ENCODE results near the gene BNC2. TPM values are rescaled to one million over a fixed set of nuclear protein-coding genes. Genes with fewer than 3 reads are reported as not detected.

BNC2 gene
- total and polyA plus RNA-seq, 7 experiments from 2014 or later = 0.05 to 1.5 (median 0.59) TPM; not detected in 3

GRCh38 chr9:16386827-16387077 lies 483.7 kb downstream of the BNC2 start:
- DNase-seq = no peak
- POLR2A ChIA-PET = no interaction called here
- H3K9me3 ChIP-seq (ENCODE audit: control insufficient read depth in 2 of 3, low read length in 3 of 3) = no peaks in the 10 kb centered on the region
- H3K27ac Mint-ChIP-seq = no peak overlapping the region
- H3K4me3 Mint-ChIP-seq = no peak overlapping the region
- H3K4me1 ChIP-seq (ENCODE audit: control insufficient read depth in 2 of 2, insufficient read depth in 2 of 2, low read length in 2 of 2) = no peaks in the 10 kb centered on the region
- no peaks in the 10 kb centered on the region for H3K4me1 Mint-ChIP-seq
- CTCF ChIA-PET = no interaction called here
- H3K27ac ChIP-seq (ENCODE audit: low read depth, low read length) = no peak overlapping the region
- peaks cover 0 to 3% (median 0%) of the 10 kb centered on the region in 5 donors for H3K27me3 Mint-ChIP-seq
- intact Hi-C loops (cut with micrococcal nuclease) = no loop called here
- H3K4me3 ChIP-seq (ENCODE audit: low read length) = no peak overlapping the region
- H3K36me3 Mint-ChIP-seq = no peaks in the 10 kb centered on the region
- H3K27me3 ChIP-seq (ENCODE audit: control insufficient read depth in 2 of 2, insufficient read depth in 2 of 2, low read length in 2 of 2) = no peaks in the 10 kb centered on the region
- ATAC-seq = no peak
- no peaks in the 10 kb centered on the region for H3K36me3 ChIP-seq (ENCODE audit: control insufficient read depth in 2 of 3, insufficient read depth in 3 of 3, low read length in 3 of 3)
- peaks cover 0 to 14% (median 8%) of the 10 kb centered on the region in 11 donors for H3K9me3 Mint-ChIP-seq

- POLR2A ChIA-PET = no interaction called here
- H3K27ac Mint-ChIP-seq = no peak overlapping the region
- H3K9me3 Mint-ChIP-seq = peaks cover 0 to 14% (median 8%) of the 10 kb centered on the region in 11 donors
- Histone ChIP-seq H3K9me3 (ENCODE audit: control insufficient read depth in 2 of 3, low read length in 3 of 3) (no peaks in the 10 kb centered on the region), H3K36me3 (ENCODE audit: control insufficient read depth in 2 of 3, insufficient read depth in 3 of 3, low read length in 3 of 3) (no peaks in the 10 kb centered on the region), H3K4me3 (ENCODE audit: low read length) (no peak overlapping the region), H3K4me1 (ENCODE audit: control insufficient read depth in 2 of 2, insufficient read depth in 2 of 2, low read length in 2 of 2) (no peaks in the 10 kb centered on the region), H3K27me3 (ENCODE audit: control insufficient read depth in 2 of 2, insufficient read depth in 2 of 2, low read length in 2 of 2) (no peaks in the 10 kb centered on the region), H3K27ac (ENCODE audit: low read depth, low read length) (no peak overlapping the region)
- H3K4me1 Mint-ChIP-seq = no peaks in the 10 kb centered on the region
- H3K4me3 Mint-ChIP-seq = no peak overlapping the region
- CTCF ChIA-PET = no interaction called here
- ATAC-seq = no peak
- intact Hi-C loops (cut with micrococcal nuclease) = no loop called here
- peaks cover 0 to 3% (median 0%) of the 10 kb centered on the region in 5 donors for H3K27me3 Mint-ChIP-seq
- DNase-seq = no peak
- H3K36me3 Mint-ChIP-seq = no peaks in the 10 kb centered on the region
These were observed 484.3 kb downstream of the BNC2 start for GRCh38 chr9:16386007-16386826.

- POLR2A ChIA-PET = no interaction called here
- Mint-ChIP-seq H3K27me3 (peaks cover 0 to 3% (median 0%) of the 10 kb centered on the region in 5 donors), H3K4me3 (no peak overlapping the region)
These were observed 484.9 kb downstream of the BNC2 start for GRCh38 chr9:16385590-16385989.

GRCh38 chr9:16384993-16385392 lies 485.5 kb downstream of the BNC2 start:
- CTCF ChIA-PET = no interaction called here
- Mint-ChIP-seq H3K9me3 (peaks cover 0 to 19% (median 7%) of the 10 kb centered on the region in 11 donors), H3K27me3 (peaks cover 0 to 3% (median 0%) of the 10 kb centered on the region in 5 donors), H3K27ac (no peak overlapping the region), H3K36me3 (no peaks in the 10 kb centered on the region), H3K4me3 (no peak overlapping the region), H3K4me1 (no peaks in the 10 kb centered on the region)
- Histone ChIP-seq H3K4me1 (ENCODE audit: control insufficient read depth in 2 of 2, insufficient read depth in 2 of 2, low read length in 2 of 2) (no peaks in the 10 kb centered on the region), H3K27ac (ENCODE audit: low read depth, low read length) (no peak overlapping the region), H3K36me3 (ENCODE audit: control insufficient read depth in 2 of 3, insufficient read depth in 3 of 3, low read length in 3 of 3) (no peaks in the 10 kb centered on the region), H3K4me3 (ENCODE audit: low read length) (no peak overlapping the region), H3K27me3 (ENCODE audit: control insufficient read depth in 2 of 2, insufficient read depth in 2 of 2, low read length in 2 of 2) (no peaks in the 10 kb centered on the region), H3K9me3 (ENCODE audit: control insufficient read depth in 2 of 3, low read length in 3 of 3) (no peaks in the 10 kb centered on the region)
- DNase-seq (no peak), ATAC-seq (no peak)
- POLR2A ChIA-PET = no interaction called here
- intact Hi-C loops (cut with micrococcal nuclease) = no loop called here

More at GRCh38 chr9:16385590-16385989, 484.9 kb downstream of the BNC2 start:
- Mint-ChIP-seq H3K36me3 (no peaks in the 10 kb centered on the region), H3K27ac (no peak overlapping the region), H3K4me1 (no peaks in the 10 kb centered on the region), H3K9me3 (peaks cover 0 to 14% (median 8%) of the 10 kb centered on the region in 11 donors)
- ATAC-seq (no peak), DNase-seq (no peak)
- intact Hi-C loops (cut with micrococcal nuclease) = no loop called here
- CTCF ChIA-PET = no interaction called here
- no peaks in the 10 kb centered on the region for H3K27me3 ChIP-seq (ENCODE audit: control insufficient read depth in 2 of 2, insufficient read depth in 2 of 2, low read length in 2 of 2)
- no peak overlapping the region for H3K27ac ChIP-seq (ENCODE audit: low read depth, low read length)
- no peak overlapping the region for H3K4me3 ChIP-seq (ENCODE audit: low read length)
- no peaks in the 10 kb centered on the region for H3K4me1 ChIP-seq (ENCODE audit: control insufficient read depth in 2 of 2, insufficient read depth in 2 of 2, low read length in 2 of 2)
- H3K9me3 ChIP-seq (ENCODE audit: control insufficient read depth in 2 of 3, low read length in 3 of 3) = no peaks in the 10 kb centered on the region
- no peaks in the 10 kb centered on the region for H3K36me3 ChIP-seq (ENCODE audit: control insufficient read depth in 2 of 3, insufficient read depth in 3 of 3, low read length in 3 of 3)

- H3K4me1 Mint-ChIP-seq = no peaks in the 10 kb centered on the region
These were observed 493.2 kb downstream of the BNC2 start for GRCh38 chr9:16377311-16377710.

GRCh38 chr9:16371306-16371705 lies 499.2 kb downstream of the BNC2 start:
- H3K27me3 ChIP-seq (ENCODE audit: control insufficient read depth in 2 of 2, insufficient read depth in 2 of 2, low read length in 2 of 2) = no peaks in the 10 kb centered on the region
- peaks cover 0 to 5% (median 0%) of the 10 kb centered on the region in 3 experiments for H3K9me3 ChIP-seq (ENCODE audit: control insufficient read depth in 2 of 3, low read length in 3 of 3)
- ChIA-PET POLR2A (no interaction called here), CTCF (no interaction called here)
- H3K36me3 Mint-ChIP-seq = peaks cover 0 to 3% (median 0%) of the 10 kb centered on the region in 5 donors
- H3K27me3 Mint-ChIP-seq = peaks cover 0 to 6% (median 0%) of the 10 kb centered on the region in 5 donors
- H3K36me3 ChIP-seq (ENCODE audit: control insufficient read depth in 2 of 3, insufficient read depth in 3 of 3, low read length in 3 of 3) = no peaks in the 10 kb centered on the region
- no peaks in the 10 kb centered on the region for H3K4me1 ChIP-seq (ENCODE audit: control insufficient read depth in 2 of 2, insufficient read depth in 2 of 2, low read length in 2 of 2)
- ATAC-seq (no peak), DNase-seq (no peak)
- H3K4me3 Mint-ChIP-seq = no peak overlapping the region
- no peak overlapping the region for H3K4me3 ChIP-seq (ENCODE audit: low read length)
- peaks cover 0 to 20% (median 7%) of the 10 kb centered on the region in 11 donors for H3K9me3 Mint-ChIP-seq
- H3K4me1 Mint-ChIP-seq = no peaks in the 10 kb centered on the region
- no peak overlapping the region for H3K27ac Mint-ChIP-seq
- intact Hi-C loops (cut with micrococcal nuclease) = no loop called here
- no peak overlapping the region for H3K27ac ChIP-seq (ENCODE audit: low read depth, low read length)

More at GRCh38 chr9:16377311-16377710, 493.2 kb downstream of the BNC2 start:
- Mint-ChIP-seq H3K27me3 (peaks cover 0 to 6% (median 0%) of the 10 kb centered on the region in 5 donors), H3K27ac (no peak overlapping the region), H3K9me3 (peaks cover 0 to 23% (median 4%) of the 10 kb centered on the region in 11 donors), H3K4me3 (no peak overlapping the region), H3K36me3 (no peaks in the 10 kb centered on the region)
- DNase-seq = no peak
- ChIA-PET CTCF (no interaction called here), POLR2A (no interaction called here)
- Histone ChIP-seq H3K27ac (ENCODE audit: low read depth, low read length) (no peak overlapping the region), H3K9me3 (ENCODE audit: control insufficient read depth in 2 of 3, low read length in 3 of 3) (peaks cover 0 to 5% (median 0%) of the 10 kb centered on the region in 3 experiments), H3K36me3 (ENCODE audit: control insufficient read depth in 2 of 3, insufficient read depth in 3 of 3, low read length in 3 of 3) (no peaks in the 10 kb centered on the region), H3K27me3 (ENCODE audit: control insufficient read depth in 2 of 2, insufficient read depth in 2 of 2, low read length in 2 of 2) (no peaks in the 10 kb centered on the region), H3K4me3 (ENCODE audit: low read length) (no peak overlapping the region), H3K4me1 (ENCODE audit: control insufficient read depth in 2 of 2, insufficient read depth in 2 of 2, low read length in 2 of 2) (no peaks in the 10 kb centered on the region)
- no peak for ATAC-seq
- intact Hi-C loops (cut with micrococcal nuclease) = no loop called here

GRCh38 chr9:16370647-16371046 lies 499.8 kb downstream of the BNC2 start:
- Histone ChIP-seq H3K27me3 (ENCODE audit: control insufficient read depth in 2 of 2, insufficient read depth in 2 of 2, low read length in 2 of 2) (no peaks in the 10 kb centered on the region), H3K9me3 (ENCODE audit: control insufficient read depth in 2 of 3, low read length in 3 of 3) (peaks cover 0 to 2% (median 0%) of the 10 kb centered on the region in 3 experiments), H3K4me3 (ENCODE audit: low read length) (no peak overlapping the region), H3K4me1 (ENCODE audit: control insufficient read depth in 2 of 2, insufficient read depth in 2 of 2, low read length in 2 of 2) (no peaks in the 10 kb centered on the region), H3K27ac (ENCODE audit: low read depth, low read length) (no peak overlapping the region), H3K36me3 (ENCODE audit: control insufficient read depth in 2 of 3, insufficient read depth in 3 of 3, low read length in 3 of 3) (no peaks in the 10 kb centered on the region)
- Mint-ChIP-seq H3K4me3 (no peak overlapping the region), H3K9me3 (peaks cover 0 to 20% (median 9%) of the 10 kb centered on the region in 11 donors), H3K36me3 (peaks cover 0 to 3% (median 0%) of the 10 kb centered on the region in 5 donors), H3K4me1 (no peaks in the 10 kb centered on the region), H3K27ac (no peak overlapping the region), H3K27me3 (peaks cover 0 to 6% (median 0%) of the 10 kb centered on the region in 5 donors)
- CTCF ChIA-PET = no interaction called here
- POLR2A ChIA-PET = no interaction called here
- intact Hi-C loops (cut with micrococcal nuclease) = no loop called here
- DNase-seq (no peak), ATAC-seq (no peak)

Data from naive thymus-derived CD4-positive, alpha-beta T cell (primary cell).